HepG2 (cell line): Measurements from ENCODE around the gene CDC34. TPM values are rescaled to one million over a fixed set of nuclear protein-coding genes. Genes with fewer than 3 reads are reported as not detected.

ENCODE experiments used
- ELF3 ChIP-seq: IDR thresholded peaks from 2 replicates; pipeline ENCODE4 v1.6.1; 2016; ENCODE audit warnings: missing genetic modification reagents, missing compliant biosample characterization
- HCFC1 ChIP-seq: fragments of 150-350 bp; IDR thresholded peaks from 2 replicates; pipeline ENCODE4 v1.6.1; 2014; ENCODE audit warnings: low read depth, low read length
- HDAC1 ChIP-seq: sonication (generic); formaldehyde crosslinking; IDR thresholded peaks from 2 replicates; pipeline ENCODE4 v1.5.1; 2020; ENCODE audit warnings: mild to moderate bottlenecking, missing genetic modification reagents
- HNRNPLL ChIP-seq: fragments of 200-400 bp; formaldehyde crosslinking; IDR thresholded peaks from 2 replicates; pipeline ENCODE4 v1.6.1; 2017; ENCODE audit warnings: mild to moderate bottlenecking, low read depth, low read length; ENCODE audit not compliant: poor library complexity, severe bottlenecking
- MEIS2 ChIP-seq: sonication (generic); formaldehyde crosslinking; IDR thresholded peaks from 2 replicates; pipeline ENCODE4 v1.9.0; 2021; ENCODE audit warnings: mild to moderate bottlenecking, missing genetic modification reagents
- POLR2AphosphoS5 ChIP-seq: IDR thresholded peaks from 2 replicates; pipeline ENCODE4 v1.6.1; 2012; ENCODE audit warnings: low read depth, low read length
- RNF2 ChIP-seq: fragments of 450-650 bp; conservative IDR thresholded peaks from 2 replicates; pipeline ENCODE4 v1.6.1; 2016; ENCODE audit warnings: low read depth
- RNF219 ChIP-seq: sonication (generic); formaldehyde crosslinking; IDR thresholded peaks from 2 replicates; pipeline ENCODE4 v1.5.0; 2020; ENCODE audit warnings: mild to moderate bottlenecking, missing genetic modification reagents
- TAF15 ChIP-seq: fragments of 200-400 bp; formaldehyde crosslinking; IDR thresholded peaks from one replicate; pipeline ENCODE4 v1.6.1; 2018; ENCODE audit warnings: mild to moderate bottlenecking, low read depth, low read length; ENCODE audit not compliant: poor library complexity, severe bottlenecking
- TBP ChIP-seq: sonication (generic); formaldehyde crosslinking; IDR thresholded peaks from 2 replicates; pipeline ENCODE4 v1.5.0; 2020; ENCODE audit warnings: missing genetic modification reagents
- TP53 ChIP-seq: sonication (generic); formaldehyde crosslinking; conservative IDR thresholded peaks from 2 replicates; pipeline ENCODE4 v1.4.0; 2020; ENCODE audit warnings: missing genetic modification reagents
- ZMYM2 ChIP-seq: sonication (generic); formaldehyde crosslinking; IDR thresholded peaks from 2 replicates; pipeline ENCODE4 v1.8.0; 2022; ENCODE audit warnings: mild to moderate bottlenecking, missing genetic modification reagents
- ZNF580 ChIP-seq: IDR thresholded peaks from 2 replicates; pipeline ENCODE4 v1.6.1; 2016; ENCODE audit warnings: low read depth, borderline replicate concordance
- ZNF614 ChIP-seq: IDR thresholded peaks from 2 replicates; pipeline ENCODE4 v1.6.1; 2018; ENCODE audit warnings: missing biosample characterization, missing genetic modification reagents, inconsistent platforms, borderline replicate concordance
- ZNF740 ChIP-seq: sonication (generic); formaldehyde crosslinking; IDR thresholded peaks from 2 replicates; pipeline ENCODE4 v1.4.0; 2020; ENCODE audit warnings: missing genetic modification reagents
- ZSCAN25 ChIP-seq: sonication (generic); formaldehyde crosslinking; IDR thresholded peaks from 2 replicates; pipeline ENCODE4 v1.8.0; 2022; ENCODE audit warnings: mild to moderate bottlenecking, missing genetic modification reagents
- polyA plus RNA-seq, 8 experiments: library from polyadenylated mRNA; depleted of rRNA in 3 of 8; stranded (reverse) in 7 of 8; unstranded in 1 of 8; fragments of >200 nt; fragmentation: Illumina TruSeq in 4 of 8; extraction: Trizol in 4 of 8; gene quantifications; 2 replicates each; pipeline versions ENCODE4 v1.2.1 to v1.2.3, GENCODE V29; 2011 to 2016; ENCODE audit warnings: low read depth in 4 of 8, missing spikeins in 1 of 8, mixed read lengths in 1 of 8; ENCODE audit not compliant: insufficient read depth in 1 of 8
- total RNA-seq, 5 experiments: library from RNA; depleted of rRNA; stranded (reverse); fragments of >200 nt; fragmentation: Illumina TruSeq; extraction: Trizol; gene quantifications; 2 replicates each; pipeline ENCODE4 v1.2.3, GENCODE V29; 2016; ENCODE audit warnings: low read depth in 1 of 5
- TF ChIP-seq, protein P1 (sequence below): sonication (generic); formaldehyde crosslinking; IDR thresholded peaks from 2 replicates; pipeline ENCODE4 v1.9.0; 2021; ENCODE audit warnings: missing genetic modification reagents, borderline replicate concordance
- TF ChIP-seq, protein P2 (sequence below): sonication (generic); formaldehyde crosslinking; IDR thresholded peaks from 2 replicates; pipeline ENCODE4 v1.4.0; 2020; ENCODE audit warnings: missing genetic modification reagents
- TF ChIP-seq, protein P3 (sequence below): sonication (generic); formaldehyde crosslinking; IDR thresholded peaks from 2 replicates; pipeline ENCODE4 v1.4.0; 2020; ENCODE audit warnings: missing genetic modification reagents, low read depth, mild to moderate bottlenecking, borderline replicate concordance

The CDC34 gene
- total and polyA plus RNA-seq, 2 of the 13 experiments (the other 11 are each of a cell fraction or from before 2014, with no cell fraction given): 138 to 150 TPM

- TF ChIP-seq HCFC1 (peak; percentile 42; the same call in 1 of the 2 replicates), TAF15 (peak; percentile 27), ZSCAN25 (CRISPR knock-in tag) (peak; percentile 55; the same call in 1 of the 2 replicates), ZNF614 (CRISPR knock-in tag) (peak; percentile 79; the same call in 1 of the 2 replicates), HDAC1 (CRISPR knock-in tag) (peak; percentile 56; the same call in 1 of the 2 replicates), TP53 (CRISPR knock-in tag) (0 out of 2 replicates have a peak, but pooled peaks have one; percentile 33), RNF2 (0 out of 2 replicates have a peak, but pooled peaks have one; percentile 21), ZMYM2 (CRISPR knock-in tag) (no peak), RNF219 (CRISPR knock-in tag) (no peak), ELF3 (peak; percentile 33; the same call in 1 of the 2 replicates), TBP (0 out of 2 replicates have a peak, but pooled peaks have one; percentile 42), ZNF740 (CRISPR knock-in tag) (0 out of 2 replicates have a peak, but pooled peaks have one; percentile 32), ZNF580 (CRISPR knock-in tag) (peak; percentile 67; the same call in 1 of the 2 replicates), HNRNPLL (peak; percentile 83), MEIS2 (peak; percentile 55), POLR2AphosphoS5 (peak; percentile 95)
- TF ChIP-seq, protein P1, sequence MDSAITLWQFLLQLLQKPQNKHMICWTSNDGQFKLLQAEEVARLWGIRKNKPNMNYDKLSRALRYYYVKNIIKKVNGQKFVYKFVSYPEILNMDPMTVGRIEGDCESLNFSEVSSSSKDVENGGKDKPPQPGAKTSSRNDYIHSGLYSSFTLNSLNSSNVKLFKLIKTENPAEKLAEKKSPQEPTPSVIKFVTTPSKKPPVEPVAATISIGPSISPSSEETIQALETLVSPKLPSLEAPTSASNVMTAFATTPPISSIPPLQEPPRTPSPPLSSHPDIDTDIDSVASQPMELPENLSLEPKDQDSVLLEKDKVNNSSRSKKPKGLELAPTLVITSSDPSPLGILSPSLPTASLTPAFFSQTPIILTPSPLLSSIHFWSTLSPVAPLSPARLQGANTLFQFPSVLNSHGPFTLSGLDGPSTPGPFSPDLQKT (CRISPR knock-in tag): no peak
- TF ChIP-seq, protein P2, sequence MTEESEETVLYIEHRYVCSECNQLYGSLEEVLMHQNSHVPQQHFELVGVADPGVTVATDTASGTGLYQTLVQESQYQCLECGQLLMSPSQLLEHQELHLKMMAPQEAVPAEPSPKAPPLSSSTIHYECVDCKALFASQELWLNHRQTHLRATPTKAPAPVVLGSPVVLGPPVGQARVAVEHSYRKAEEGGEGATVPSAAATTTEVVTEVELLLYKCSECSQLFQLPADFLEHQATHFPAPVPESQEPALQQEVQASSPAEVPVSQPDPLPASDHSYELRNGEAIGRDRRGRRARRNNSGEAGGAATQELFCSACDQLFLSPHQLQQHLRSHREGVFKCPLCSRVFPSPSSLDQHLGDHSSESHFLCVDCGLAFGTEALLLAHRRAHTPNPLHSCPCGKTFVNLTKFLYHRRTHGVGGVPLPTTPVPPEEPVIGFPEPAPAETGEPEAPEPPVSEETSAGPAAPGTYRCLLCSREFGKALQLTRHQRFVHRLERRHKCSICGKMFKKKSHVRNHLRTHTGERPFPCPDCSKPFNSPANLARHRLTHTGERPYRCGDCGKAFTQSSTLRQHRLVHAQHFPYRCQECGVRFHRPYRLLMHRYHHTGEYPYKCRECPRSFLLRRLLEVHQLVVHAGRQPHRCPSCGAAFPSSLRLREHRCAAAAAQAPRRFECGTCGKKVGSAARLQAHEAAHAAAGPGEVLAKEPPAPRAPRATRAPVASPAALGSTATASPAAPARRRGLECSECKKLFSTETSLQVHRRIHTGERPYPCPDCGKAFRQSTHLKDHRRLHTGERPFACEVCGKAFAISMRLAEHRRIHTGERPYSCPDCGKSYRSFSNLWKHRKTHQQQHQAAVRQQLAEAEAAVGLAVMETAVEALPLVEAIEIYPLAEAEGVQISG: peak; percentile 53; the same call in 1 of the 2 replicates
- TF ChIP-seq, protein P3, sequence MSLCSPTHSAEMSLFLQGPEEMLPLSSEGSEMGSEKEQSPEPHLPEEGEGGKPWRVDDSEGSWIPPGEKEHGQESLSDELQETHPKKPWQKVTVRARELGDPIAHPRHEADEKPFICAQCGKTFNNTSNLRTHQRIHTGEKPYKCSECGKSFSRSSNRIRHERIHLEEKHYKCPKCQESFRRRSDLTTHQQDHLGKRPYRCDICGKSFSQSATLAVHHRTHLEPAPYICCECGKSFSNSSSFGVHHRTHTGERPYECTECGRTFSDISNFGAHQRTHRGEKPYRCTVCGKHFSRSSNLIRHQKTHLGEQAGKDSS (CRISPR knock-in tag): peak; percentile 51
These were observed 40.7 kb downstream of the CDC34 start, which contains the start of gene BSG (continued) for GRCh38 chr19:572140-572742.
